NCI-H2081 treated with DMSO at 0.1 percent for 48 hours (cell line): ENCODE measurements around the gene LENG9.
"Not testable (repeated sequence)": the region's sequence is repeated elsewhere in the genome, so short reads cannot be mapped to it uniquely, and the experiment has no call there.

Experiments
- DNase-seq: peaks from one replicate; lab custom pipeline; 2025; lab: John Stamatoyannopoulos, UW

Gene LENG9

DNA sequence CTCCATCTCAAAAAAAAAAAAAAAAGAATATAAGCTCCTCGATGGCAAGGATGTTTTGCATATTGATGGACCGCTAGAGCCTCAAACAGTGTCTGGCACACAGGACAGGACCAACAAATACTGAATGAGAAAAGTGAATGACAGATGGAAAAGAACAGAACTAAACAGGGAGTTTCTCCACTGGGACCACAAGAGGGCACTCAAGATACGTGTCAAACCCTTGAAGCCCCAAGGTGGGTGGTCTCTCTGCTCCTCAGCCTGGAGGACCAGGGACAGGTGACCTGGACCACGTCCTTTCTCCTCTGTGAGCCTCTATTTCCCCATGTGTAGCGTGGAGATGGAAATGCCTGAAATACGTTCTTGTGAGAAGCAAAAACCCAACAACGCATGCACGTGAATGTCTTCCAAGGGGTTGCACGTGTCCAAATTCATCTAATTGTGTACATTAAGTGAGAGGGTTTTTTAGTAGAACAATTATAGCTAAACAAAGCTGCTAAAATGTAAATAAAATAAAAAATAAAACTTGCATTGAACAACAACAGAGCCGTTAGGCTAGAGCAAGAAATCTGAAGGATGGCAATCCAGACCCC is 15.2 kb upstream of the LENG9 start:
- DNase-seq: no peak

DNA sequence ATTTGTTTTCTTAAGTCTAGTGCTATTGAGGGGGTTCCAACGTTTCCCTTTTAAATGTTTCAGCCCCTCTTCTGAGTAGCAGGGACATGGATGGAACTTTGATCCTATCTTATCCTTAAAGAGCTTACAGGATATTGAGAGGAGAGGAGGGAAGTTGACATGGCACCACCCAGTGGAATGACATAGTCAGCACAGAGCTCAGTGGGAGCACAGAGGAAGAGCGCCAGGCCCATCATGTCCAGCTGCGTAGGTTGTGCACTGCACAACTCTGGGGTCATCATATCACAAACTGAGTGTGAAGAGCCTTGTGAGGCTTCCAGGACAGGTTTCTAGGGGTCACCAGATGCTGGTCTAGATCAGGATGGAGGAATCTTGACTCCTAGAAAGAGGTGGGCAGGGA is 14.1 kb upstream of the LENG9 start:
- DNase-seq: no peak

DNA sequence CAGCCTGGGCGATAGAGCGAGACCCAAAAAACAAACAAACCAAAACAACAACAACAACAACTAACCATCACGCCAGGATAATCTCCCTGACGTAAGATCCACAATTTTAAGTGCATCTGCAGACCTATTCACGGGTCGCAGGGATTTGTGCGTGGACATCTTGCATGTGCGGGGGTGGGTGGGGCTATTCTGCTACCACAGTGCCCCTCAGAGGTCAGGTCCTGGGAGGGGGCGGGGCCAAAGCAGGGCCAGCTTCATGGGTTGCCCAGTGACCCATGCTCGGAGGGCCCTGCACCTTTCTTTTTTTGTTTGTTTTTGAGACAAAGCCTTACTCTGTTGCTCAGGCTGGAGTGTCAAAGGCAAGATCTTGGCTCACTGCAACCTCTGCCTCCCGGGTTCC is 12.1 kb upstream of the LENG9 start:
- no peak for DNase-seq

- no peak for DNase-seq
Measured at GRCh38 chr19:54473892-54474372, 10.4 kb upstream of the LENG9 start.

GRCh38 chr19:54473071-54473891 is 9.7 kb upstream of the LENG9 start, which contains the start of gene CDC42EP5:
CDC42EP5 (minus strand) TSS chr19:54473296; CDS start chr19:54465547, 7,749 bp downstream.
- DNase-seq: no peak

DNA sequence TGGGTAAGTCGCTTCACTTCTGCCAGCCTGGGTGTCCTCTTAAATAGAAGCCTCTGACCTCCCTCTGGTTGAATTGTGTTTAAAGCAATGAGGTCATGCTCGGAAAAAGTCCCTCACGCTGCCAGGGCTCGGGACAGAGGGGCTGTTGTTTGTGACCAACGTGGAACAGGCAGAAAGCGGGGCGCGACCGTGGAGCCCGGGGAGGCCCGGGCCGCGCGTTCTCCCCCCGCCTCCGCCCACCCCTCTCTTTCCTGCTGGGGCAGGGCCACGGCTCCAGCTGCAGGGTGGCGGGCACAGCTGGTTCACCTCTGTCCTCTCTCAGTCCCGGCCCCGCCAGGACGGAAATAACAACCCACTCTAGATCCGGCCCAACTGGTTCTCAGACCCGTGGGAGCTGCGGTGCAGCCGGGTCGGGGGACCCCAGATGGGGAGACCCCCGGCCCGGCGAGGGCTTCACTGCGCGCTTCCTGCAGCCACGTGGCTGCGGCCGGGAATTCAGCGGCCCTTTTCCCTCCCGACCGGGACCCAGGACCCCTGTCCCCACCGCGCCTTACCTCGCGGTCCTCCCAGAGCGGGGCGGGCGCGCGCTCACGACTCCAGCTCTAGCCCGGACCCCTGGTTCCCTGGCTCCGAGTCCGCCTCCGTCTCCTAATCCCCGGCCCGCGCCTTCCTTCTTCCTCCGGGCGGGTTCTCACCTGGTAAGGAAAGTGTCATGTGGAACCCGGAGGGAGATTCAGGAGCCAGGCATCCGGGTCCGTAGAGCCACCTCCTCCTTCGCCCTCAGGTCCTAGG is 7.6 kb upstream of the LENG9 start:
- DNase-seq: no peak

DNA sequence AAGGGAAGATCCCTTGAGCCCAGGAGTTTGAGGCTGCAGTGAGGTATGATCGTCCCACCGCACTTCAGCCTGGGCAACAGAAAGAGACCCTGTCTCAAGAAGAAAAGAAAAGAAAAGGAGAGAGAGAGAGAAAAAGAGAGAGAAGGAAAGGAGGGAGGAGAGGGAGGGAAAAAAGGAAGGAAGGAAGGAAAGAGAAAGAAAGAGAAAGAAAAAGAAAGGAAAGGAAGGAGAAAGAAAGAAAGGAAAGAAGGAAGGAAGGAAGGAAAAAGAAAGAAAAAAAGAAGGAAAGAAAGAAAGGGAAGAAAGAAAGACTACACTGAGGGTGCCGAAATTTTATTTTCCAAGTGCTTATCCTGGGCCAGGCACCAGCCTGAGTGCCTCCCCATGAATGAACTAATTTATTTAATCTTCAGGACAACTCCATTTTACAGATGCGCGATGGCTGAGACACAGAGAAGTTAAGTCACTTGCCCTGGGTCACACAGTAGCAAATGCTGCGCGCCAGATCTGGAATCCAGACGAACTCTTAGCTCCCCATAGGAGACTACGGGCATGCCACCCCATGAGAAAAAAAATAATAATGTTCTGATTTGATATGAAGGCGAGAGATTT is 6.8 kb upstream of the LENG9 start:
- no peak for DNase-seq

DNA sequence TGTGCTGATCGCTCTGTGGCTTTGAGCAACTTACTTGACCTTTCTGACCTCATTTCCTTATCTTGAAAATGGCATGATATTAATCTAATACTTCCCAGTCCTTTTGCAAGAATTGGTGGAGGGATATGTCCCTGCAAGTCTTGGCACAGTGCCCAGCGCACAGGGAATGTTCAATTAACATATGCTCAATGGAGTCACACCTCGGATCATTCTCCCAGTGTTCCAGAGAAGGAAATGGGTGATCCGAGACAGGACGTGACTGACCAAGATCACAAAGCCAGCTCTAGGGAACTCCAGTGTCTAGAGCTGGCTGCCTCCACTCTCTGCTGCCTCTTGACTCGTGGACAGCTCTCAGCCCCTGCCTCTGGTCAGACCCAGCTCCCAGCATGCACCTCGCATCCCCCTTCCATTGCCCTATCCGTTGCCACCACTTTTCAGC is 5.9 kb upstream of the LENG9 start:
- no peak for DNase-seq

GRCh38 chr19:54466110-54466480 is 2.5 kb upstream of the LENG9 start:
- DNase-seq: not testable (repeated sequence)

DNA sequence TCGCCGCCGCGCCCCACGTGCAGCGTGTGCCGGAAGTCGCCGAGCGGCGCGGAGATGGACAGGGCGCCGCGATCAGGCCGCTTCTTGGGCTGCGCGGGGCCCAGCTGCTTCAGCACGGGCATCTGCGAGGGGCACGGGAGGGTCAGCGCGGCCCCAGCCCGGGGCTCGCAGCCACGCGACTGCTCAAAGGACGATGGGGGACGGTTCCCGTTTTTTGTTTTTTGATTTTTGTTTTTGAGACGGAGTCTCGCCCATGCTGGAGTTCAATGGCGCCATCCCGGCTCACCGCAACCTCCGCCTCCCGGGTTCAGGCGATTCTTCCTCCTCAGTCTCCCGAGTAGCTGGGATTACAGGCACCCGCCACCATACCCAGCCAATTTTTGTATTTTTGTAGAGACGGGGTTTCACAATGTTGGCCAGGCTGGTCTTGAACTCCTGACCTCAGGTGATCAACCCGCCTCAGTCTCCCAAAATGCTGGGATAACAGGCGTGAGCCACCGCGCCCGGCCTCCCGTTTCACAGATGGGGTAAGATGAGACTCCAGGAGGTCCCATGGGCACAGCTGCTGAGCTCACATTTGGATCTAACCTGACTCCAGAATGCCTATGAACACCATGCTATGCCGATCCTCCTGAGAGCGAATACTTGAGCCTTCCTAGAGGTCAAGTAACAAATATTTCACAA is 2.0 kb upstream of the LENG9 start:
- DNase-seq: no peak

GRCh38 chr19:54464630-54465425 is 1.2 kb upstream of the LENG9 start:
- DNase-seq: no peak

DNA sequence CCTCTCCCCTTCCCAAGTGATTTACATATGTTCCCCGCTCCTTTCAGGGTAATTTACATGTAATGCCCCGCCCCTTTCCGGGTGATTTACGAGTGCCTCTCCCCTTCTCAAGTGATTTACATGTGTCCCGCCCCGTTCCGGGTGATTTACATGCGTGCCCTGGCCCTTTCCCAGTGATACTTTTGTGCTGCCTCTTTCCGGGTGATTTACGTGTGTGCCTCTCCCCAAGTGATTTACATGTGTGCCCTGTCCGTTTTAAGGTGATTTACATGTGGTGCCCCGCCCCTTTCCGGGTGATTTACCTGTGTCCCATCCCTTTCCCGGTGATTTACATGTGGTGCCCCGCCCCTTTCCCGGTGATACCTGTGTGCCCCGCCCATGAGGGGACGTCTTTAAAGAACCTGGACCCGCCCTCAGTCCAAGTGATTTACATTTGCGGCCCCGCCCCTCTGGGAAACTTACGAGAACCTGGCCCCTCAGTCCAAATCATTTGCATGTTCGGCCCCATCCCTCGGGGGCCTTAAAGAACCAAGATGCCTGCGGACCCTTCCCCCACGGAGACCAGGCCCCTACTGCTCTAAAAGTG is 559 bp upstream of the LENG9 start:
- DNase-seq: peak; percentile 48

GRCh38 chr19:54462655-54463530 is 685 bp downstream of the LENG9 start:
- DNase-seq: no peak

DNA sequence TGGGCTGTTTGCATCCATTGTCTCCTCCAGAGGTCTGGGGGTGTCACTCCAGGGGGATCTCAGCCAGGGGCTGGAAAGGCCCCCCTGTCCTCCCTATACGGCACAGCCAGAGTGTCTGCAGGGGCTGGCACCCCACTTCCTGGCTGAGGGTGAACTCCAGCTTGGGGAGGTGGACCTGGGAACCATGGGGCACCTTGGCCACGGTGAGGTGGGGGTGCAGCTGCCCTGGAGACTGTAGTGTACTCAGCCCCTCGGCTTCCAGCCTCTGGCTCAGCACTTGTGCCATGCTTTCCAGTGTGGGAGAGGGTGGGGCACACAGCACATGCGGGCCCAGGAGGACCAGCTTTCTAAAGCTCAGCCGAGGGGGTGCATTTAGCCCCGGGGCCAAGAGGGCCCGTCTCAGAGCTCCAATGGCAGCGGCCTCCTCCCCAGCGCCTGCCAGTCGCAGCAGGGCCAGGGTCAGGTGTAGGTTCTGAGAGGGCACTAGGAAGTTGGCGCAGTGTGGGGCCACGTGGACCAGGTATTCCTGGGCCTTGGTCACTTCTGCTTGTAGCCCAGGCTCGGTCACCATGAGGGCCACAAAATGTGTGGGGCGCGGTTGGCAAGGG is 1.4 kb downstream of the LENG9 start:
- no peak for DNase-seq

DNA sequence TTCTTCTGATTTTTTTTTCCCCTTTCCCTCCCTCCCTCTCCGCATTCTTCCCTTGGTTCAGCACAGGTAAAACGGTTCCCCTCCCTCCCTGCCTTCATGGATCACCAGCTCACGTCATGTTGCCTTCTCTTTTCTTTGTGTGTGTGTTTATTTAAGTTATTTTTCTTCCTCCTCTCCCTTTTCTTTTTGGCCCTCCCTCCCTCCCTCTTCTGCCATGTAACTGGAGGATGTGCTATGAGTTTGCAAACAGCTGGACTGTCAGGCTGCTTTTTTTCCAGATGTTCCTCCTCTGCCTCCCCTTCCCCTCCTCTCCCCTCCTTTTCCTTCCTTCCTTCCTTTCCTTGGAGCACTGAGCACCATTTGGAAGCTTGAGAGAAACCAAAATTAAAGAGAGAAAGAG is 2.0 kb downstream of the LENG9 start:
- DNase-seq: no peak

DNA sequence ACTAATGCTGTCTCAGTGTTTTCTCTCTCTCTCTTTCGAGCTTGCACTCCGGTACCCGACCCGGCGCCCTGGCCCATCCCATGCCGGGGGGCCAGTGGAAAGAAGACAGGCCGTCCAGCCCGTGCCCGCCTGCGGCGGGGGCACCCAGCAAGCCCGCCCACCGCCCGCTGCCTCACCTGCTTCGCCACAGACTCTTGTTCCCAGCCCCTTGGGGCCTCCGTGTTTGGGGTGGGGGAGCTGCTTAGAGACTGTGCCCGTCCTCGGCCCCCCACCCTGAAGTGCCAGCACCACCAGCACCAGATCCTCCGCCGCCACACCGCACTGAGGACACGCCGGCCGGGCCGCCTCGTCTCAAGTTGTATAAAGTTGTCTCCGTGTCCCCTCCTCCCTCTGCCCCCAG is 2.4 kb downstream of the LENG9 start:
- no peak for DNase-seq

GRCh38 chr19:54460230-54461005 is 3.2 kb downstream of the LENG9 start:
- DNase-seq: no peak
